ENCODE results near the gene DOCK7. TPM values are rescaled to one million over a fixed set of nuclear protein-coding genes. Genes with fewer than 3 reads are reported as not detected.

The DOCK7 gene
- total and polyA plus RNA-seq, 2 of the 13 experiments (the other 11 are each of a cell fraction or from before 2014, with no cell fraction given), result 45.7 to 67.2 TPM

DNA sequence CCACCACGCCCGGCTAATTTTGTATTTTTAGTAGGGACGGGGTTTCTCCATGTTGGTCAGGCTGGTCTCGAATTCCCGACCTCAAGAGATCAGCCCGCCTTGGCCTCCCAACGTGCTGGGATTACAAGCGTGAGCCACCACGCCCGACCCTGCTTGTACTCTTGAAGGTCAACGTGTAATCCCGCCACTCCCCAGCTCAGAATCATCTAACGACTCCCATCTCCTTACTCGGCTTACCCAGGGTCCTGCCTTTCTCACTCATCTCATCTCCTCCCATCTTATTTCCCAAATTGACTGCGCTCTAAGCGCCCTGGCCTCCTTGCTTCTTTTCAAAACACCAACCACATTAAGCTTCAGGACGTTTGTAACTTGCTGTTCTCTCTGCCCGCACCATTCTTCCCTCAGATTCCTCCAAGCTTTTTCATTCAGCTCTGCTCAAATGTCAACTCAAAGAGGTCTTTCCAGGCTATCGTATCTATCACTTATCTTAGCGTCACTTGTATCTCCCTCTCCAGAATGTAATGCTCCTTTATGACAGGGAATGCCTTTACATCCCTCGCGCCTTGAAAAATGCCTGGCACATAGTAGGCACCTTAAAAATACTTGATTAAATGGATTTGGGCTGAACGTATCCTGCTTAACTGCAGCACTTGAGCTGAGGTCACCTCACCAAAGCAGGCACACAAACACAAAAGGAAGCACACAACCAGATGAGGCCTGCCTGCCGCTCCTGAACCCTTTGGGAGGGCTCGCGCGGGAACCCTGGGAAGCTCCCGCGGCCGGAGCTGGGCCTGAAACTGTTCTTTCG, 252.8 kb downstream of the DOCK7 start (continued):
- TF ChIP-seq, protein P1, sequence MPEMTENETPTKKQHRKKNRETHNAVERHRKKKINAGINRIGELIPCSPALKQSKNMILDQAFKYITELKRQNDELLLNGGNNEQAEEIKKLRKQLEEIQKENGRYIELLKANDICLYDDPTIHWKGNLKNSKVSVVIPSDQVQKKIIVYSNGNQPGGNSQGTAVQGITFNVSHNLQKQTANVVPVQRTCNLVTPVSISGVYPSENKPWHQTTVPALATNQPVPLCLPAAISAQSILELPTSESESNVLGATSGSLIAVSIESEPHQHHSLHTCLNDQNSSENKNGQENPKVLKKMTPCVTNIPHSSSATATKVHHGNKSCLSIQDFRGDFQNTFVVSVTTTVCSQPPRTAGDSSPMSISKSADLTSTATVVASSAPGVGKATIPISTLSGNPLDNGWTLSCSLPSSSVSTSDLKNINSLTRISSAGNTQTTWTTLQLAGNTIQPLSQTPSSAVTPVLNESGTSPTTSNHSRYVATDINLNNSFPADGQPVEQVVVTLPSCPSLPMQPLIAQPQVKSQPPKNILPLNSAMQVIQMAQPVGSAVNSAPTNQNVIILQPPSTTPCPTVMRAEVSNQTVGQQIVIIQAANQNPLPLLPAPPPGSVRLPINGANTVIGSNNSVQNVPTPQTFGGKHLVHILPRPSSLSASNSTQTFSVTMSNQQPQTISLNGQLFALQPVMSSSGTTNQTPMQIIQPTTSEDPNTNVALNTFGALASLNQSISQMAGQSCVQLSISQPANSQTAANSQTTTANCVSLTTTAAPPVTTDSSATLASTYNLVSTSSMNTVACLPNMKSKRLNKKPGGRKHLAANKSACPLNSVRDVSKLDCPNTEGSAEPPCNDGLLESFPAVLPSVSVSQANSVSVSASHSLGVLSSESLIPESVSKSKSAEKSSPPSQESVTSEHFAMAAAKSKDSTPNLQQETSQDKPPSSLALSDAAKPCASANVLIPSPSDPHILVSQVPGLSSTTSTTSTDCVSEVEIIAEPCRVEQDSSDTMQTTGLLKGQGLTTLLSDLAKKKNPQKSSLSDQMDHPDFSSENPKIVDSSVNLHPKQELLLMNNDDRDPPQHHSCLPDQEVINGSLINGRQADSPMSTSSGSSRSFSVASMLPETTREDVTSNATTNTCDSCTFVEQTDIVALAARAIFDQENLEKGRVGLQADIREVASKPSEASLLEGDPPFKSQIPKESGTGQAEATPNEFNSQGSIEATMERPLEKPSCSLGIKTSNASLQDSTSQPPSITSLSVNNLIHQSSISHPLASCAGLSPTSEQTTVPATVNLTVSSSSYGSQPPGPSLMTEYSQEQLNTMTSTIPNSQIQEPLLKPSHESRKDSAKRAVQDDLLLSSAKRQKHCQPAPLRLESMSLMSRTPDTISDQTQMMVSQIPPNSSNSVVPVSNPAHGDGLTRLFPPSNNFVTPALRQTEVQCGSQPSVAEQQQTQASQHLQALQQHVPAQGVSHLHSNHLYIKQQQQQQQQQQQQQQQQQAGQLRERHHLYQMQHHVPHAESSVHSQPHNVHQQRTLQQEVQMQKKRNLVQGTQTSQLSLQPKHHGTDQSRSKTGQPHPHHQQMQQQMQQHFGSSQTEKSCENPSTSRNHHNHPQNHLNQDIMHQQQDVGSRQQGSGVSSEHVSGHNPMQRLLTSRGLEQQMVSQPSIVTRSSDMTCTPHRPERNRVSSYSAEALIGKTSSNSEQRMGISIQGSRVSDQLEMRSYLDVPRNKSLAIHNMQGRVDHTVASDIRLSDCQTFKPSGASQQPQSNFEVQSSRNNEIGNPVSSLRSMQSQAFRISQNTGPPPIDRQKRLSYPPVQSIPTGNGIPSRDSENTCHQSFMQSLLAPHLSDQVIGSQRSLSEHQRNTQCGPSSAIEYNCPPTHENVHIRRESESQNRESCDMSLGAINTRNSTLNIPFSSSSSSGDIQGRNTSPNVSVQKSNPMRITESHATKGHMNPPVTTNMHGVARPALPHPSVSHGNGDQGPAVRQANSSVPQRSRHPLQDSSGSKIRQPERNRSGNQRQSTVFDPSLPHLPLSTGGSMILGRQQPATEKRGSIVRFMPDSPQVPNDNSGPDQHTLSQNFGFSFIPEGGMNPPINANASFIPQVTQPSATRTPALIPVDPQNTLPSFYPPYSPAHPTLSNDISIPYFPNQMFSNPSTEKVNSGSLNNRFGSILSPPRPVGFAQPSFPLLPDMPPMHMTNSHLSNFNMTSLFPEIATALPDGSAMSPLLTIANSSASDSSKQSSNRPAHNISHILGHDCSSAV (CRISPR knock-in tag; IDR thresholded peaks at IDR 0.05; ENCODE audit: borderline replicate concordance), result no peak
- TF ChIP-seq, protein P2, sequence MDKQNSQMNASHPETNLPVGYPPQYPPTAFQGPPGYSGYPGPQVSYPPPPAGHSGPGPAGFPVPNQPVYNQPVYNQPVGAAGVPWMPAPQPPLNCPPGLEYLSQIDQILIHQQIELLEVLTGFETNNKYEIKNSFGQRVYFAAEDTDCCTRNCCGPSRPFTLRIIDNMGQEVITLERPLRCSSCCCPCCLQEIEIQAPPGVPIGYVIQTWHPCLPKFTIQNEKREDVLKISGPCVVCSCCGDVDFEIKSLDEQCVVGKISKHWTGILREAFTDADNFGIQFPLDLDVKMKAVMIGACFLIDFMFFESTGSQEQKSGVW (CRISPR knock-in tag; IDR thresholded peaks at IDR 0.05; ENCODE audit: borderline replicate concordance), result 0 out of 2 replicates have a peak, but pooled peaks have one; percentile 50
- TF ChIP-seq ZNF781 (CRISPR knock-in tag; IDR thresholded peaks at IDR 0.05; ENCODE audit: borderline replicate concordance, not compliant biosample characterization) (peak; percentile 7), ZNF563 (CRISPR knock-in tag; IDR thresholded peaks at IDR 0.05) (0 out of 2 replicates have a peak, but pooled peaks have one; percentile 25), ZNF792 (CRISPR knock-in tag; IDR thresholded peaks at IDR 0.05) (0 out of 2 replicates have a peak, but pooled peaks have one; percentile 6), ZNF850 (CRISPR knock-in tag; conservative IDR thresholded peaks at IDR 0.05) (no peak), TAF1 (CRISPR knock-in tag; IDR thresholded peaks at IDR 0.05) (no peak), ZNF430 (CRISPR knock-in tag; IDR thresholded peaks at IDR 0.05) (peak; percentile 46; the same call in 1 of the 2 replicates), ZNF670 (CRISPR knock-in tag; IDR thresholded peaks at IDR 0.05; ENCODE audit: borderline replicate concordance) (peak; percentile 6; the same call in 1 of the 2 replicates), ZNF224 (CRISPR knock-in tag; IDR thresholded peaks at IDR 0.05) (0 out of 2 replicates have a peak, but pooled peaks have one; percentile 13), NONO (IDR thresholded peaks at IDR 0.05) (no peak), NONO (CRISPR knock-in tag; conservative IDR thresholded peaks at IDR 0.05) (peak; percentile 61; the same call in 1 of the 2 replicates)
- TF ChIP-seq, protein P3, sequence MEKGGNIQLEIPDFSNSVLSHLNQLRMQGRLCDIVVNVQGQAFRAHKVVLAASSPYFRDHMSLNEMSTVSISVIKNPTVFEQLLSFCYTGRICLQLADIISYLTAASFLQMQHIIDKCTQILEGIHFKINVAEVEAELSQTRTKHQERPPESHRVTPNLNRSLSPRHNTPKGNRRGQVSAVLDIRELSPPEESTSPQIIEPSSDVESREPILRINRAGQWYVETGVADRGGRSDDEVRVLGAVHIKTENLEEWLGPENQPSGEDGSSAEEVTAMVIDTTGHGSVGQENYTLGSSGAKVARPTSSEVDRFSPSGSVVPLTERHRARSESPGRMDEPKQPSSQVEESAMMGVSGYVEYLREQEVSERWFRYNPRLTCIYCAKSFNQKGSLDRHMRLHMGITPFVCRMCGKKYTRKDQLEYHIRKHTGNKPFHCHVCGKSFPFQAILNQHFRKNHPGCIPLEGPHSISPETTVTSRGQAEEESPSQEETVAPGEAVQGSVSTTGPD (CRISPR knock-in tag; IDR thresholded peaks at IDR 0.05), result no peak
- TF ChIP-seq, protein P4, sequence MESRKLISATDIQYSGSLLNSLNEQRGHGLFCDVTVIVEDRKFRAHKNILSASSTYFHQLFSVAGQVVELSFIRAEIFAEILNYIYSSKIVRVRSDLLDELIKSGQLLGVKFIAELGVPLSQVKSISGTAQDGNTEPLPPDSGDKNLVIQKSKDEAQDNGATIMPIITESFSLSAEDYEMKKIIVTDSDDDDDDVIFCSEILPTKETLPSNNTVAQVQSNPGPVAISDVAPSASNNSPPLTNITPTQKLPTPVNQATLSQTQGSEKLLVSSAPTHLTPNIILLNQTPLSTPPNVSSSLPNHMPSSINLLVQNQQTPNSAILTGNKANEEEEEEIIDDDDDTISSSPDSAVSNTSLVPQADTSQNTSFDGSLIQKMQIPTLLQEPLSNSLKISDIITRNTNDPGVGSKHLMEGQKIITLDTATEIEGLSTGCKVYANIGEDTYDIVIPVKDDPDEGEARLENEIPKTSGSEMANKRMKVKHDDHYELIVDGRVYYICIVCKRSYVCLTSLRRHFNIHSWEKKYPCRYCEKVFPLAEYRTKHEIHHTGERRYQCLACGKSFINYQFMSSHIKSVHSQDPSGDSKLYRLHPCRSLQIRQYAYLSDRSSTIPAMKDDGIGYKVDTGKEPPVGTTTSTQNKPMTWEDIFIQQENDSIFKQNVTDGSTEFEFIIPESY (CRISPR knock-in tag; IDR thresholded peaks at IDR 0.05), result peak; percentile 88
- TF ChIP-seq, protein P5, sequence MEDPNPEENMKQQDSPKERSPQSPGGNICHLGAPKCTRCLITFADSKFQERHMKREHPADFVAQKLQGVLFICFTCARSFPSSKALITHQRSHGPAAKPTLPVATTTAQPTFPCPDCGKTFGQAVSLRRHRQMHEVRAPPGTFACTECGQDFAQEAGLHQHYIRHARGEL (CRISPR knock-in tag; IDR thresholded peaks at IDR 0.05), result 0 out of 2 replicates have a peak, but pooled peaks have one; percentile 16

All from HepG2 (cell line).